HG02798 (cell line): ENCODE measurements around the gene KLHL3.
"Not testable (repeated sequence)": the region's sequence is repeated elsewhere in the genome, so short reads cannot be mapped to it uniquely, and the experiment has no call there.

Experiments used
- ATAC-seq: cut with Tn5 transposase; IDR thresholded peaks from one replicate; pipeline ENCODE4 v1.9.1; 2021; ENCODE audit warnings: mild to moderate bottlenecking; ENCODE audit not compliant: unreplicated experiment, poor library complexity

The KLHL3 gene, protein sequence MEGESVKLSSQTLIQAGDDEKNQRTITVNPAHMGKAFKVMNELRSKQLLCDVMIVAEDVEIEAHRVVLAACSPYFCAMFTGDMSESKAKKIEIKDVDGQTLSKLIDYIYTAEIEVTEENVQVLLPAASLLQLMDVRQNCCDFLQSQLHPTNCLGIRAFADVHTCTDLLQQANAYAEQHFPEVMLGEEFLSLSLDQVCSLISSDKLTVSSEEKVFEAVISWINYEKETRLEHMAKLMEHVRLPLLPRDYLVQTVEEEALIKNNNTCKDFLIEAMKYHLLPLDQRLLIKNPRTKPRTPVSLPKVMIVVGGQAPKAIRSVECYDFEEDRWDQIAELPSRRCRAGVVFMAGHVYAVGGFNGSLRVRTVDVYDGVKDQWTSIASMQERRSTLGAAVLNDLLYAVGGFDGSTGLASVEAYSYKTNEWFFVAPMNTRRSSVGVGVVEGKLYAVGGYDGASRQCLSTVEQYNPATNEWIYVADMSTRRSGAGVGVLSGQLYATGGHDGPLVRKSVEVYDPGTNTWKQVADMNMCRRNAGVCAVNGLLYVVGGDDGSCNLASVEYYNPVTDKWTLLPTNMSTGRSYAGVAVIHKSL

DNA sequence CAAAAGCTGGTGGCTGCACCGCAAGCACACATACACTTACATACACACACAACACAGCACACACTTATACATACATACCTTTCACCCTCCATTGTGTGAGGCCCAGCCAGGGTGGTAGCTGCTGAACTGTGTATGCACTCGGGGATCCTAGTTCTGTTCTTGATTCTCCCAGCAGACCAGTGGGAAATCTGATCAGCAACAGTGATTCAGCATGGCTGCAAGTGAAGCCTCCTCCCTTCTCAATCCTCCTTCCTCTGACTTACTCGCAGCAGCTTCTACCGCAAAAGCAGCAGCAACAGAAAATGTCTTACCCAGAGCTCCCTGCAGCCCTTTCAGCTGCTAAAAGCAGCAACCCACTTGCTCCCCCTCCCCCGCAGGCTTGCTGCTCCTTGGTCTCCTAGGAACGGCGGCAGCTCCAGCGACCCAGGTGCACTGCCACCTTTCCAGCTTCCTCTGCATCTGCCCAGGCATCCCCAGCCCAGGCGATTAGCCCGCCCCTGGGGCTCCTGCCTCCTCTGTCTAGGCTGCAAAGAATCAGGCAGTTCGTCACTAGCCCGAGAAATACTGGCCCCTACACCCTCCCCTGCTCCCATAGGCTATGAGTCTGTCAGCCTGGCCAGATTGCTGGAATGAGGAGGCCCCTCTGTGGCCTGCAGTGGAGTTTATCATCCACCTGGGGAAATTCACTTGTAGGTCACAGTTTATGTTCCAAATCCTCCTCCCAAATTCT is at the start of gene KLHL3:
KLHL3 (minus strand) TSS at position 535 of the 730 bp plus-strand sequence; CDS start at position 92, 443 bp downstream.
- peak; percentile 56 for ATAC-seq

DNA sequence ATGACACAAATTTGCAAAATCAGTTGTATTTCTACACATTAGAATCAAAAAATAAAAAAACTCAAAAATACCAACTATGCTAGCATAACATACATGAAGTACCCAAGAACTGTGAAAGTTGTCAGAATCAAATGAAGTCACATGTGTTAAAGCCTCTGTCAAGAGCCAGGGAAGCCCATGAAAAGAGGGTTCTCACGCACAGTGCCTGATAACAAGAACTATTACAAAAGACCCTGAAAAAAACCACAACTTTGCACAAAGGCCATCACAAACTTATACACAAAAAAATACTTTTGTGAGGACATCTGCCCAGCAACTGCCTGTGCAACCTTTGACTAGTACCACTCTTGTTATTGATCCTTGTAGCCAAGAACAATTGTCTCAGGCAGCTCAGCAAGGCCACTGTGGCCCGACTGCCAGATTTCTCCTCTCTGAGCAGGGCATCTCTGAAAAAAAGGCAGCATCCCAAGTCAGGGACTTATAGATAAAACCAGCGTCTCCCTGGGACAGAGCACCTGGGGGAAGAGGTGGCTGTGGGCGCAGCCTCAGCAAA is 47.2 kb upstream of the KLHL3 start:
- no peak for ATAC-seq

DNA sequence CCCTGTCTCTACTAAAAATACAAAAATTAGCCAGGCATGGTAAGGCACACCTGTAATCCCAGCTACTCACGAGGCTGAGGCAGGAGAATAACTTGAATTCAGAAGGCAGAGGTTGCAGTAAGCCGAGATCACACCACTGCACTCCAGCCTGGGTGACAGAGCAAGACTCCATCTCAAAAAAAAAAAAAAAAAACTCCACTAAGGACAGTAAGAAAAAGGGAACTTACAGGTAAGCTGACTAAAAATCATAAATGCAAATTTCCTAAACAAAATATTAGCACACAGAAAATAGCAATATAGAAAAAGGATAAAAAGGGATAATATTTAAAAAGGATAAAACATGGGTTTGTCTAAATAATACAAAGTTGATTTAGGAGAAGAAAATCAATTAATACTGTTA is 46.2 kb upstream of the KLHL3 start:
- ATAC-seq = no peak

DNA sequence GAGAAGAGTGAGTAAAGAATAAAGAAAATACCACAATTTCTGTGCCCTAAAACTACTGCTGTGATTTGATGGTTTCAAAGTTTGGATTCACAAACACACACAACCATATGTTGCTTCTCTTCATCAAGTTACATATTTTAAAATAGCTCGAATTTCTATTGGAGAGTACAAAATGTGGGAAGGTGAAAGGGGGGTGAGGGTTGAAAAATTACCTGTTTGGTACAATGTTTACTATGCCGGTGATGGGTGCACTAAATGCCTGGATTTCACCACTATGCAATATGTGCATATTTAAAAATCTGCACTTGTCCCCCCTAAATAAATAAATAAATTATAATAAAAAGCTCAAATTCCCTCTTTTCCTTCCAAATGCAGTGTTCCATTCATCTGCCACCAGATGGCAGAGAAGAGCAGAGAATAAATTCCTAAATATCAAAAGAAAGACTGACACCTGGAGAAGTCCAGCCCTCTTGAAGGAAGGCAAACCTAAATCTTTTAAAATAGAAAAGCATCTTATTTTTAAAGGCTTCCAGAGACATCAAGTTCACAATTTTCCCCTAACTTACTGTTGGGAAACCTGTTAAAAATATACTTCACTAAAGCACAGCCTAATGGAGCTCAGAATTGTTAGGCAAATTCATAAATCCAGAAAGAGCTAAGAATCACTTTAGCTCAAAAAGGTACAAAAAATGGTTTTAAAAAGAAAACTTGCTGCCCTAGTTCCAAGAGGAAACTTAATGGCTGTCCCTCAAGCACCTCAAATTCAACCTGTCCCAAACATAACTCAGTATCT is 43.1 kb upstream of the KLHL3 start:
- ATAC-seq = no peak

DNA sequence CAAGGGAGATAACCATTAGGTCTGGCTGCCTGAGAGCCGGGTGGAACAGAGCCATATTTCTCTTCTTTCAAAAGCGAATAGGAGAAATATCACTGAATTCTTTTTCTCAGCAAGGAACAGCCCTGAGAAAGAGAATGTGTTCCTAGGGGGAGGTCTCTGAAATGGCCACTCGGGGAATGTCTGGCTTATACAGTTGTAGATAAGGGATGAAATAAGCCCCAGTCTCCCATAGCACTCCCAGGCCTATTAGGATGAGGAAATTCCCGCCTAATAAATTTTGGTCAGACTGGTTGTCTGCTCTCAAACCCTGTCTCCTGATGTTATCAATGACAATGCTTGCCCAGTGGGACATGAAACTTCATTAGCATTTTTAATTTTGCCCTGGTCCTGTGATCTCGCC is 32.0 kb upstream of the KLHL3 start:
- ATAC-seq = not testable (repeated sequence)

DNA sequence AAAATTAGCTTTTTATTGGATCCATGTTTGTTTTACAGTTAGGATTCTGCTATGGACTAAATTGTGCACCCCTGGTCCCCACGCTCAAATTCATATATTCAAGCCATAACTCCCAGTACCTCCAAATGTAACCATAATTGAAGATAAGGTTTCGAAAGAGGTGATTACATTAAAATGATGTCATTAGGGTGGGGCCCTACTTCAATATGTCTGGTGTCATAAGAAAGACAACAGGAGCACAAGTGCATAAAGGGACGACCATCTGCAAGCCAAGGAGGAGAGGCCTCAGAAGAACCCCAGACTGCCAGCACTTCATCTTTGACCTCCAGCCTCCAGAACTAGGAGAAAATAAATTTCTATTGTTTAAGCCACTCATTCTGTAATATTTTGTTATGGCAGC is 25.7 kb upstream of the KLHL3 start:
- ATAC-seq = no peak

DNA sequence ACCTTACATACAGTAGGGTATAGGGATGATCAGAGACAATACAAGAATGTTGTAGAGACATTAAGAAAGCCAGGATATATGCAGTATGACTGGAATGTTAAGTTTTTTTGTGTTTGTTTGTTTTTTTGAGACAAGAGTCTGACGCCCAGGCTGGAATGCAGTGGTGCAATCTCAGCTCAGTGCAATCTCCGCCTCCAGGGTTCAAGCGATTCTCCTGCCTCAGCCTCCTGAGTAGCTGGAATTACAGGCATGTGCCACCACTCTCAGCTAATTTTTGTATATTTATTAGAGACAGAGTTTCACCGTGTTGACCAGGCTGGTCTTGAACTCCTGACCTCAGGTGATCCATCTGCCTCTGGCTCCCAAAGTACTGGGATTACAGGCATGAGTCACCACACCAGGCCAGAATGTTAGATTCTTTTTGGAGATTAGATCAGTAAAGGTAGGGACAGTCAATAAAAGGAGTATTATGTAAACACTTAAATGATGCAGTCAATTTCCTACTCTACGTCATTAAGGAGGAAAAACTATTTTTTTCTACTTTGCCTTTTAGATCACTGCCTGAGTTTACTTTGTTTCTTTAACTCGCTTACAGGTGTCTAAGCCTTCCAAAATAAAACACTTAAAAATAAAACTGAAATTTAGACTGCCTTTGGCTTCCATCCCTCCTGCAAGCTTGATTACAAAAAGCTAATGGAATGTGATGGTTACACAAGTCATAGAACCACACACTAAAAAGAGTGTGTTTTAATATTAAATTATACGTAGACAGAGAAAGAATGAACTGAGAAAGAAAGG is 25.0 kb upstream of the KLHL3 start:
- ATAC-seq = no peak

DNA sequence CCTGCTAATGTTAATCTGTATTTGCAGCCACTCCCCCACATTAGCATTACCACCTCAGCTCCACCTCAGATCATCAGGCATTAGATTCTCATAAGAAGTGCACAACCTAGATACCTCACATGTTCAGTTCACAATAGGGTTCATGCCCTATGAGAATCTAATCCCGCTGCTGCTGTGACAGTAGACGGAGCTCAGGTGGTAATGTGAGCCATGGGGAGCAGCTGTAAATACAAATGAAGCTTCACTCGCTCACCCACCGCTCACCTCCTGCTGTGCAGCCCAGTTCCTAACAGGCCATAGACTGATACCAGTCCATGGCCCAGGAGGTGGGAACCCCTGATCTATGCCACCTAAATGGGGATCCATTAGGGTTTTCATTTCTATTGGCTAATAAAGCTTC is 24.4 kb upstream of the KLHL3 start:
- no peak for ATAC-seq

DNA sequence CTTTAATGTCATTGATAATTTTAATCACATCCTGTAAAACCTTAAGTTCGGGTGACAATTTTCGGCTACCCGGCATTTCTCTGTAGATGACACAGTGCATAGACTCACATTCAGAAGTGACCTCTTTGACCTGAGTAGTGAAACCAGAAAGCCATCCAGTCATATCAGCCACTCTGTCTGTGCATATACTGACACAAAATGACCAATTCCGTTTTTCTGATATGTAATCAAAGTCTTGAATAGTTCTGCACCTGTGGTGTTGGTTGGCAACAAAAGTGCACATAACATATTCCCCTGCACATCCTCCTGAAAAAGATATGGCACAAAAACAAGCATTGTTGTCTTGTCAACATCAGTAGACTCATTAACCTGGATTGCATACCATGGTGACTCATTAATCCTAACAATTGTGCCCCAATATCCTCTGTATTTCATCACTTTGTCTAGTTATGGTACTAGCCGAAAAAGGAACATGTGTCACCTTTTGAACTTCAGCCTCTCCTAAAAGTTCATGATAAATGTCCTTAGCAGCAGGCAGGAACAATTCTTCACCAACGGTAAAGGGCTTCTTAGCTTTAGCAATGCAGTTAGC is 22.9 kb upstream of the KLHL3 start:
- ATAC-seq = peak; percentile 38

DNA sequence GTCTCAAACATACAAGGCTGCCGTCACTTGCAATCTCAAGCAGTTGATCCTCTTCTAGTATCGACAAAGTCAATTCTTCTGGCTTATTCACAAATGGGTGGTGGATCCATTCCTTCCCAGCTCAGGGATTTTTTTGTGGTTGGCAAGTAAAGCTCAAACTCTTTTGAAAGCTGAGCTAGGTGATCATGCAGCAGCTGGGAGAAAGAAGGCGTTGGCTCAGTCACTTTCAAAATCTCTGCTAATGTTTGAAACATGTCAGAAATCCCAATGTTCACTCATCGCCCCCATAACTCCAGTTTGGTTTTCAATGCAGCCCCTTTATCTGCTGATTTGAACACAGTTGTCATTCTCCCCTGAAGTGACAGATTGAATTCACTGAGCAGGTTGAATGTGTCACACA is 22.2 kb upstream of the KLHL3 start:
- no peak for ATAC-seq

DNA sequence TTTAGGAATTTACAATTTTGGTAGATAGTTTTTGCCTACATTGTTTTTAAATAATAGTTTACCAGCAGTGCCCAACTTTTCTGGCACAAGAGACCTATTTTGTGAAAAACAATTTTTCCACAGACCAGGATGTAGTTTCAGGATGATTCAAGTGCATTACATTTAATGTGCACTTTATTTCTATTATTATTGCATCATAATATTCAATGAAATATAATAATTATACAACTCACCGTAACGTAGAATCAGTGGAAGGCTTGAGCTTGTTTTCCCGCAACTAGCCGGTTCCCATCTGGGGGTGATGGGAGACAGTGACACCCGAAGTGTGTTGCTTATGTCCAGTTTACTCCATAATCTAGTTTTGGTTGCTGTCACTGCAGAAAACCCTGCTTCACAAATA is 21.7 kb upstream of the KLHL3 start:
- no peak for ATAC-seq

DNA sequence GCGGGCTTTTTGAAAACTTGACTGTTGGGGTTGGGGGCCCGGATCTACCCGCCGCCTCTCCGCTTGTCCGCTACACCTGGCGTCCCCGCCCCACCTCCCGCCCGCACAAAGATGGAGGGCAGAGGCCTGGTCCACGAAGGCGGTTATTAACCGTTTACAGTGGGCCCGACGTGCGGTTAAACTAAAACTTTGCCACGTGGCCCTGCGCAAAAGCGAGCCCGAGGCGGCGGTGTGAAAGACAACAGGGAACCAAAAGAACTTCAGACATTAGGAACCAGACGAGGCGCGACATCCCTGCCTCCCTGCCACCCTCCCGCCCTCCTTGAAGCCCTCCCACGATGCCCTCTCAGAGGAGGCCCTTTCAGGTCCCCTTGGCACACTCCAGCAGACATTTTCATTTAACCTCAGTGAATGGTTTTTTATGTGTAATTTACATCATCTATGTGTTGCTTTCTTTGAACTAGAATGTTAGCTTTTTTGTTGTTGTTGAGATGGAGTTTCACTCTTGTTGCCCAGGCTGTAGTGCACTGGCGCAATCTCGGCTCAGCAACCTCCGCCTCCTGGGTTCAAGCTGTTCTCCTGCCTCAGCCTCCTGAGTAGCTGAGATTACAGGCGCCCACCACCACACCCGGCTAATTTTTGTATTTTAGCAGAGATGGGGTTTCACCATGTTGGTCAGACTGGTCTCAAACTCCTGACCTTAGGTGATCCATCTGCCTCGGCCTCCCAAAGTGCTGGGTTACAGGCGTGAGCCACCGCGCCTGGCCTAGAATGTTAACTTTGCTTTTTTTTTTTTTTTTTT is 19.3 kb upstream of the KLHL3 start:
- ATAC-seq = no peak

DNA sequence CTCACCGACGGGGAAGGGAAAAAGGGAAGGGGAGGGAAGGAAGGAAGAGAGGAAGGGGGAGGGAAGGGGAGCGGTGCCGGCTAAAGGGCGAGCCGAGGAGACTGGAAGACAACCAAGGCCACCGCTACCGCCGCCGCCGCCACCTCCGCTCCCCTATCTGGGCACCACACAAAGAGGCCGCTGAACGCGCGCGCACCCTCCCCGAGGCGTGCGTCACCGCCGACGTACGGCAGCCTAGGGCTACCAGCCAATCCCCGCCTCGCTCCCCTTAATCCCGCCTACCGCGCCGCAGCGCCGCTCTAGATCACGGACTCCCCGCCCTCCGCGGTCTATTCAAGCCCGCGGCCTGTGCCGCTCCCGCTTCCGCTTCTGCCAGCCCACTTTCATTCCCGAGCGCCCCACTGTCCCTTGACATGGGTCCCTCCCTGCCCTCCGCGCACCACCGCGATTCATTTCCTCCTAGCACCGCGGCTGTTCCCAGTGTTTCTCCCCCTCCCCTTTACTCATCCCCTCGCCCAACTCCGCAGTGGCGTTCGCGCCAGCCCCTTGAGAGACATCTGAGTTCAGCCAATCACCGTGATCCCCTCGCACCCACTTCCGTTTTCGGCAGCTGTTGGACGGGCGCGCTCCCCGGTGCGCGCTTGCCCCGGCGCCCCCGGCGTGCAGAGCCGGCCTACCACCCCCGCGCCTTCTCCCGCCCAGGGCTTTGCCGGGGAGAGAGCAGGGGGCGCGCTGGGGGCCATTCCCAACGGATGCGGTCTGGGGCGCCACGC is 18.5 kb upstream of the KLHL3 start, which contains the start of gene HNRNPA0:
HNRNPA0 (minus strand) TSS at position 176 of the 773 bp plus-strand sequence. CDS start 297 bp downstream, outside the sequence.
- ATAC-seq = peak; percentile 83

DNA sequence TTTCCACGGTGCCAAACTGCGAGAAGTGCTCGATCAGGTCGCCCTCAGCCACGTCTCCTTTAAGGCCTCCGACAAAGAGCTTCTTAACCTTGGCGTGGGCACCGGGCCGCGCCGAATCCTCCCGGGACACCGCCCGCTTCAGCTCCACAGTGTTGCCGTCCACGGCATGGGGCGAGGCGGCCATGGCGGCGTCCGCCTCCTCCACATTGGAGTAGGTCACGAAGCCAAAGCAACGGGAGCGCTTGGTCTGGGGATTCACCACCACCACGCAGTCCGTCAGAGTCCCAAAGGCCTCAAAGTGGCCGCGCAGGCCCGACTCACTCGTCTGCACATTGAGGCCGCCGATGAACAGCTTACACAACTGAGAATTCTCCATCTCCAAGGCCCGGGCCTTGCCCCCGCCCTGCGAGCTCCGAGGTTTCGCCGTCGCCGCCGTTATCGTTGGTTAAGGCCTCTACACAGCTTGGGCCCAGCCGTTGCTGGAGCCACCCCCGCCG is 17.9 kb upstream of the KLHL3 start:
- ATAC-seq = peak; percentile 18

DNA sequence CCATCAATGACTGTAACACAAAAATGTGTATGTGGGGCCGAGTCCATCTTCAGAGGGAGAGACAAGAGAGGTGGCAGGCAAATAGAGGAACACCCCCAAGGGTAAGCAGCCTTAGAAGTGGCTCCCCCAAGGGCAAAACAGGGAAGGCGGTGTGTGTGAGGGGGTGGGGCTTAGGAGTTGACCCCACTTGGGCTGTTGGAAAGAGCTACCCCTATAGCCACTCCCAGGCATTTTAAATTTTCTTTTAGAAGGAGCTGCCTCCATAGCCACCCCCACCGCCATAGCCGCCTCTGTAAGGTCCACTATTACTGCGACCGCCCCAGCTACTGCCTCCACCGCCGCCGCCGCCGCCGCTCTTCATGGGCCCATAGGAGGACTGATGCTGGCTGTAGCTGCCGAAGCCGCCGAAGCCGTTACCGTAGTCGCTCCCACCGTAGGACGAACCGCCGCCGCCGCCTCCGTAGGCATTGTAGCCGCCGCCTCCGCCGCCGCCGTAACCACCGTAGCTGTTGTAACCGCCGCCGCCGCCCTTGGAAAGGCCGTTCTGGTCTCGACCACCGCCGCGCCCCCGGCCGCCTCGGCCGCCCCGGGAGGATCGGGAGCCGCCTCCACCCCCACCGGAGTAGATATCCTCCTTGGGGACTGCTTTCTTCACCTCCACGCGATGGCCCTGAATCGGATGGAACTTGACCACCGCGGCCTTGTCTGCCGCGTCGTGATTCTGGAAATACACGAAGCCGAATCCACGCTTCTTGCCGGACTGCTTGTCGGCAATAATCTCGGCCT is 17.2 kb upstream of the KLHL3 start:
- no peak for ATAC-seq

DNA sequence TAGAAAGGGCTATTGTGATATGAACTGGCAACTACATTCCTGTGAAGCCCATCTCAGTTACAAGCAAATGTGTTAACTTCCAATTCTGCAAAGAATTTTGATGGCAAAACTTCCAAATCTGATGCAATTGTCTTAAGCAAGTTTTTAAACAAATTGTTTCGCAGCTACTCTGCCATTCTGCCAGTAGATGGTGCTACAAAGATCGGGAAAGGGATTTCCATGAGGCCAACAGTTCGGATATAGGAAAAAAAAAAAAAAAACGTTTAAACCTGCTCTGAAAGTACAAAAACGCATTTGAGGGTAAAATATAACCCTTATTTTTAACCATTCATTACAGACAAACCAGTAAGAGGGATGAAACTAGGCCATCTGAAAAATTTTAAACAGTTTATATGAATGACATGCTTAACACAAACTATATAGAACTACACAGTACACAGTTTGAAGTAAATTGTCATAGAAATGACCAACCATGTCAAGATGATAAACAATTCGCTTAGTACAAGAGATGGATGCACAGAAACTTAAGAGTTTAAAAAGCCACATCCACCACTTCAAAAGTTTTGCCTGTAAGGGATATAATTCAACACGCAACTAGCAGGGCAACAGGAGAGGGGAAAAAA is 16.1 kb upstream of the KLHL3 start:
- ATAC-seq = no peak
